GM21423 (cell line): ENCODE data around the gene TAF1B.
"Not testable (repeated sequence)": the region's sequence is repeated elsewhere in the genome, so short reads cannot be mapped to it uniquely, and the experiment has no call there.

Source experiments
- ATAC-seq: cut with Tn5 transposase; IDR thresholded peaks from one replicate; pipeline ENCODE4 v1.9.1; 2021; ENCODE audit warnings: mild to moderate bottlenecking, moderate library complexity; ENCODE audit not compliant: unreplicated experiment

Gene TAF1B

GRCh38 chr2:9877726-9878125 lies 34.5 kb downstream of the TAF1B start:
- no peak for ATAC-seq

GRCh38 chr2:9879455-9880194 lies 36.4 kb downstream of the TAF1B start:
- ATAC-seq: no peak

GRCh38 chr2:9883897-9884296 lies 40.6 kb downstream of the TAF1B start:
- ATAC-seq: no peak

- no peak for ATAC-seq
Measured at GRCh38 chr2:9884436-9884835, 41.2 kb downstream of the TAF1B start.

DNA sequence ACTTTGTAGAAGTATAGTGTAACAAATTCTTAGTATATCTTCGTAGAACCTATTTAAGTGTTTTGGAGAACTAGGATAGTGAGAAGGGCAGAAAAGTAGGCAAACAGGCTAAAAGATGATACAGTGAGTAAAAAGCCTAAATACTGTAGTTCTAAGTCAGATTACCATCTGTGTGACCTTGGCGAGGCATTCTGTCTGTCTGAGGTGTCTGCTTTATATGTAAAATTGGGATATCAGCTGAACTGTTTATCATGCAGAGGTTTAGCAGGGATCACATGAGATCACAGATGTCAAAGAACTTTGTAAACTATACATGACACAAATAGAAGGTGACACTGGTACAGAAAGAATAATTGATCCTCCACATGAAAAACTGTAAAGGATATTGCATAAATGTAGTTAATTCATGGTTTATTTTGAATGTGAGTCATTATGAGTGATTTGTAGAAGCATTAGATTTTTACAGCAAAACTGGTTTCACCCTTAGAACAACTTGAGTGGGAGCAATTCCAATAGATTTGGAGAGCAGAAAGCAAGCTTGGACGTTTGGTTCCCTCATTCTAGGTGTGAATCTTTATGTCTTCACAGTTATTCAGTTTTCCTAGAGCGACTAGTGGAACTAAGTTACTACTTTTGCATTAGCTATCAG lies 41.9 kb downstream of the TAF1B start:
- no peak for ATAC-seq

DNA sequence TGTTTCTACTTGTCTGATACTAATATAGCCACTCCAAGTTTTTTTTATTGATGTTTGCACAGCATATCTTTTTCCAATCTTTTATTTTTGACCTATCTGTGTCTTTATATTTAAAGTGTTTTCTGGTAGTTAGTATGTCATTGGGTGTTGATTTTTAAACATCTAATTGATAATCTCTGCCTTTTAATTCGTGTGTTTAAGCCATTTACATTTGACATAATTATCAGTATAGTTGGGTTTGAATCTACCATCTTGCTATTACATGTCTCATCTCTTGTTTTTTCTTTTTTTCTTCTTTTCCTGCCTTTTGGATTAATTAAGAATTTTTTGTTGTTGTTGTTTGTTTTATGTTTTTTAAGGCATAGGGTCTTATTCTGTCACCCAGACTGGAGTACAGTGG lies 44.2 kb downstream of the TAF1B start:
- ATAC-seq: no peak

- no peak for ATAC-seq
Measured at GRCh38 chr2:9889812-9890261, 46.6 kb downstream of the TAF1B start.

DNA sequence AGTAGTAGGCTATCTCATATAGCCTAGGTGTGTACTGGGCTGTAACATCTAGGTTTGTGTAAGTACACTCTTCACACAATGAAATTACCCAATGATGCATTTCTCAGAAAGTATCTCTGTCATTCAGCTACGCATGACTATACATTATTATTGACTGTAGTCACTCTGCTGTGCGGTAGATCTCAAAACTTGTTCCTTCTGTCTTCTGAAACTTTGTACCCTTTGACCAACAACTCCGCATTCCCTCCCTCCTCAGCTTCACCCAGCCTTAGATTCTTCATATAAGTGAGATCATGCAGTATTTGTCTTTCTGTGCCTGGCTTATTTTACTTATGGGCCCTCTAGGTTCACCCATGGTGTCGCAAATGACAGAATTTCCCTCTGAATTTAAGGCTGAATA lies 49.0 kb downstream of the TAF1B start:
- no peak for ATAC-seq

DNA sequence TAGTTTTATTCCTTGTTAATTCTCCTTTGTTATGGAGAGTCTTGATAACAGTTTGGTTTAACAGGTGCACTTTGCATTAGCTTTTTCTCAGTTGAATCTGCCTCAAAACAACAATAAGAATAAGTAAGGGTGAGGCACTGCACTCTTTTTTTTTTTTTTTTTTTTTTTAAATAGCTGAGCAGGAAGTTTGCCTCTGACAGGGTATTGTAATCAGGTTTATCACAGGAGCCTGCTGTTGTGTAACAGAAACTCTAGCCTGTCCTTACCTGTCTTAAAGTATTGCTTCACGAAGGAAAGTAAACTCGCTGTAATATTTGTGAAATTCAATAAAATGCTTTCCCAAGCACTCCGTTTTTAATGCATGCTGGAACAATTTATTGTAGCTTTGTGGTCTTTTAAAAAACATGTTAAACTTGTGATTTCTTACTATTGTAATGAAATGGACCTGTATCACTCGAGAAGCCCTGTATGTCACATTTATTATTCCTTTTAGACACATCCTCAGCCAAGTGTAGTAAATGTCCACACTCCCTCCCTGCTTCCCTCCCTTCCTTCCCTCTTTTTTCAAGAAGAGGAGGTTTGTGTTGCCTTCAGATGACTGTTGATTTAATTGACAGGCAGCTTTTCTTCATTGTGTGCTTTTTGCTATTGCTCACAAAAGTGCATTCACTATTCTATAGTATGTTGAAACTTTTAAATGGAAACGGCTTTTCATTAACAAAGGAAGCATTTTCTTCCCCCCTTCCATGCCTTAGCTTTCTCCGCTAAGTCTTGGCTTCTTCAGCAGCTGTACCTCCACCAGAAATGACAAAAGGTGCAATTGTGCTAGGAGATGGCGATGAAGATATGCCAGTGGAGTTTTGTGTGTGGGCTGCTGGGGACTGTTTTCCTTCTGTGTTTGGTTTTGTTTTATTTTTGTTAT lies 52.7 kb downstream of the TAF1B start:
- ATAC-seq: no peak

DNA sequence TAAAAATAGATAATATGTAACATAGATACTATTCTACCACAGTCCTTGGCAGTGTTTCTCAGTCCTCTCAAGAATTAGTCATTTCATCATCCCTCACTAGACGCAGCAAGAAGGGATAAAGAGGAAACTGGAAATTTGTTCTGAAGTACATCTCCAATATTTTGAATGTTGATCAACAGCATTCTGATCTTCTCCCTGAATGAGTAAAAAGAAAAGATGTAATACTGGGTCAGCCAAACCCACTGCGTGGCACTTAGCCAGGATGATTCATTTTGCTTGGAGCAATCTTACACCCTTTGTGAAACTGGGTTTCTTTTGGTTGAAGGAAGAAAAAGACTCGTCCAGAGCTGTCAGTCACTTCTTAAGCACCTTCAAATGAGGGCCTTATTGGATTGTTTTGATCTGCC lies 54.1 kb downstream of the TAF1B start:
- peak; percentile 62 for ATAC-seq

GRCh38 chr2:9897846-9898245 lies 54.6 kb downstream of the TAF1B start:
- ATAC-seq: no peak

- no peak for ATAC-seq
Measured at GRCh38 chr2:9905413-9905812, 62.1 kb downstream of the TAF1B start.

- no peak for ATAC-seq
Measured at GRCh38 chr2:9907402-9907801, 64.1 kb downstream of the TAF1B start.

DNA sequence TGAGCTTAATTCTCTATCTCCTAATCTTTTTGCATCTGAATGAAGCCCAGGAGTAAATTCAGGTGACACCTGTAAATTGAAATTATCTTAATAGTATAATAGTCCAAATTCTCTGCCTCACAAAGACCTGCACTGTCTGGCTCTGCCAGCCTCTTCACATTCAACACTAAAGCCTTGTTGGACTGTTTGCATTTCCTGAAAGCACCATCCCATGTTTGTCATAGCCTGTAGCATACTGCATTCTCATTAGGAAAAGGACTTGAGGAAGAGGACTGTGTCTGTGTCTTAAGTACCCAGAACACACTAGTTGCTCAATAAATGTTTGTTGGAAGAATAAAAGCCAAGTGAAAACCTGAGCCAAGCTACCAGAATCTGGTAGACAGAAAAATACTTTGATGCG lies 65.4 kb downstream of the TAF1B start:
- no peak for ATAC-seq

GRCh38 chr2:9909106-9909505 lies 65.8 kb downstream of the TAF1B start:
- no peak for ATAC-seq

DNA sequence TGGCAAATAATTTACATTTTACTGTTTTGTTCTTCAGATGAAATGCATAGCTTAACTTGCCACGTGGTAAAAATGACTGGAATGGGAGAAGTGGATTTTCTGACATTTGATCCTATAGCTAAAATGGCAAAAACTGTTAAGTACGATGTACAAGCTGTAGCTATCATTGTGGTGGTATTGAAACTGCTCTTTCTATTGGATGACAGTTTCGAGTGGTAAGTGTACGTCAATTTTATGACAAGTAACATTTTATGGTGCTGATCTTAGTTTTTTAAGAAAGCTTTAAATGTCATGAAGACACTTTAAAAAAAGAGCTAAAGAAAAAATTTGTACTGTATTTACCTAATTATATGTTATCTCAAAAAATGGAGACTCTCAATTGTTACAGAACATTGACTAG lies 67.4 kb downstream of the TAF1B start:
- ATAC-seq: no peak

- no peak for ATAC-seq
Measured at GRCh38 chr2:9912468-9912867, 69.2 kb downstream of the TAF1B start.

DNA sequence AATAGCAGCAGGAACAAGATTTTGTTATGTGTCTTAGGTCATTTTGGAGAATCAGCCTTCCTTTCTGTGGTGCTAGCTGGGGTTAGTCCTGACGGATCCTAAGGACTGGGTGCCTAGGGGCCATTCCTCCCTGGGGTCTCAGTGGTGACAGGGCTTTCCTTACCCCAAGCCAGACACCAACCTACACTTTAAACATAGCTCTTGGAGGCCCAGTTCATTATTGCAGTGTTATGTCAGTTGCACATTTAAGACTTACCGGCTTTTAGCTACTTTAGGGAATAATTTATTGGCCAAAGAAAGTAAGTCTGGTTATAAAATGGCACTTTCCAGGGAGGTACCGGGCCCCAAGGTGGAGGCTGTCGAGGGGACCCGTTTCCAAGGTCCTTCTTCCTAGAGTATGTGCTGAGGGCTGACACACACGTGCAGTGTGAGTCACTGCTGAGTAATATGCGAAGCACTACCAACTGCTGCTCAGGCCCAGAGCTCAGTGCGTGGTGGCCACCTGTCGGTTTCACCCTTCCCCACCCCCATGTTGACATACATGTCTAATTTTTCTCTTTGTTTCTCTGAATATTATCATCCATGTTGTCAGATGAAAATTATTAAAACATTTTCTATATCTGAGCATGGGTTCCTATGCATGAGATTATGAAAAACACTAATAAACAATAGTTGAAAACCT lies 71.3 kb downstream of the TAF1B start:
- peak; percentile 86 for ATAC-seq

DNA sequence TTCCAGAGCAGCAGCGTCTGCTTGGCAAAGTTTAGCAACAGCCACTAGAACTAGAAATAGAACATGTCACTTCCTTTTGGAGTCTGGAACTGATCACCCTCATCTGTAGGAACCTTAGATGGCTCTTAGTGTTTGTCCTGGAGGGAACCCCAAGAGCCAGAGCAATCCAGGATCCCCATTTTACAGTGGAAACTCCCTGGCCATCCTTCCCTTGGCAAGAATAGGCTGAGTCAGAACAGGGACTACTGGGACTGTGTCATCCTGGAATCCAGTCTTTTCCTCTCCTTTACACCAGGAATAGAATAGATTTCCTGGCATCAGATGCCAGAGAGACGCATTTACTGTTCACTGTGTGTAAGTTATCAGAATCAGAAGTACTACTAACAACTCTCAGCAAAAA lies 75.0 kb downstream of the TAF1B start:
- ATAC-seq: no peak

DNA sequence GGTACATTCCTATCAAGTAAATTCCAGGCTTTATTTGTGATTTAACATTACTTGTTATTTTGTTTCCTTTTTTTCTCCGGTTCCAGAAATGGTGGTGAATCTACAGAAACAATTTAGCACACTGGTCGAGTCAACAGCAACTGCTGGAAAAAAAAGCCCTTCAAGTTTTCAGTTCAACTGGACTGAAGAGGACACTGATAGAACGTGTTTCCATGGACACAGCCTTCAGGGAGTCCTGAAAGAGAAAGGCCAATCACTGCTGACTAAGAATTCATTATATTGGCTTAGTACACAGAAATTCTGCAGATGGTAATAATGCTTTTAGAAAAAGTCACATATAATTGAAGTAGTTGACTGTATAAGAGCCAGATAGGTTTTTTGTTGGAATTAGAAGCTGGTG lies 76.2 kb downstream of the TAF1B start:
- no peak for ATAC-seq

DNA sequence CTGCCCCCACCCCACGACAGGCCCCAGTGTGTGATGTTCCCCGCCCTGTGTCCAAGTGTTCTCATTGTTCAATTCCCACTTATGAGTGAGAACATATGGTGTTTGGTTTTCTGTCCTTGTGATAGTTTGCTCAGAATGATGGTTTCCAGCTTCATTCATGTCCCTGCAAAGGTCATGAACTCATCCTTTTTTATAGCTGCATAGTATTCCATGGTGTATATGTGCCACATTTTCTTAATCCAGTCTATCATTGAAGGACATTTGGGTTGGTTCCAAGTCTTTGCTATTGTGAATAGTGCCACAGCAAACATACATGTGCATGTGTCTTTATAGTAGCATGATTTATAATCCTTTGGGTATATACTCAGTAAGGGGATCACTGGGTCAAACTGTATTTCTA lies 83.7 kb downstream of the TAF1B start:
- not testable (repeated sequence) for ATAC-seq
